ENCODE measurements around the gene HORMAD2.

DNA sequence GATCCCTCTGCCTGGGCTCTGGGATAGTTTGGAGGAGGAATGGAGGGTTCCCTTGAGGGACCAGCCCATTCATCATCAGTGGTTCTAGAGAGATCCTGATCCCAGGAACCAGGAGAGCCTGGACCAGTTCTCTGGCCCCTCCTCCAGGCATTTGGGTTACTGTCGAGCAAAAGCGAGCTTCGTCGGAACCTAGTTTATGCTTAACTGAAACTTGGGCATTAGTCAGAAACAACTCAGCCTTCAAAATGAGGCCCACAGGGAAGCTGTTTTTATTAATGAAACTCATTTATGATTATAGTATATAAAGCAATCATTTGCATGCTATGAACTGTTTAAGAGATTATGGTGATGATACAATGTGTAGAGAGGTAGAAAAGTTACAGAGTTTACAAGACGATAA lies 104.9 kb downstream of the HORMAD2 start:
- no peak for TF ChIP-seq BHLHE40 (IDR thresholded peaks at IDR 0.05; ENCODE audit: borderline replicate concordance)
- no peak for TF ChIP-seq FOXM1 (IDR thresholded peaks at IDR 0.05; ENCODE audit: borderline replicate concordance)
